A549 (cell line): Measurements from ENCODE around the gene PLA2G10.
"Not testable (repeated sequence)": the region's sequence is repeated elsewhere in the genome, so short reads cannot be mapped to it uniquely, and the experiment has no call there.

Experiments used
- CTCF ChIP-seq: fragments of >200 bp; sonication (Bioruptor Twin); formaldehyde crosslinking; IDR thresholded peaks from 3 replicates; pipeline ENCODE4 v1.5.1; 2016
- KDM5A ChIP-seq: fragments of 200-600 bp; sonication (generic); IDR thresholded peaks from 2 replicates; pipeline ENCODE4 v1.6.1; 2016; ENCODE audit warnings: antibody characterized with exemption, mild to moderate bottlenecking
- POLR2A ChIP-seq: IDR thresholded peaks from 2 replicates; pipeline ENCODE4 v1.6.1; 2012; ENCODE audit warnings: mild to moderate bottlenecking, low read length
- POLR2AphosphoS2 ChIP-seq: conservative IDR thresholded peaks from 2 replicates; pipeline ENCODE4 v1.6.1; 2012; ENCODE audit warnings: low read length, improper control_type of control experiment, inconsistent platforms
- REST ChIP-seq: fragments of 200-600 bp; sonication (generic); IDR thresholded peaks from 2 replicates; pipeline ENCODE4 v1.6.1; 2016; ENCODE audit warnings: antibody characterized with exemption, mild to moderate bottlenecking, moderate library complexity
- SMC3 ChIP-seq: fragments of >200 bp; sonication (Bioruptor Twin); formaldehyde crosslinking; IDR thresholded peaks from 3 replicates; pipeline ENCODE4 v1.6.1; 2018; ENCODE audit warnings: inconsistent platforms
- ZFP36 ChIP-seq: fragments of 450-650 bp; IDR thresholded peaks from 2 replicates; pipeline ENCODE4 v1.6.1; 2014; ENCODE audit warnings: borderline replicate concordance; ENCODE audit not compliant: partially characterized antibody

- not testable (repeated sequence) for TF ChIP-seq KDM5A, POLR2A, REST, POLR2AphosphoS2, ZFP36, CTCF, SMC3
Measured at GRCh38 chr16:14741794-14742193, 47.7 kb upstream of the PLA2G10 start.
